ENCODE measurements around the gene FURIN. TPM values are rescaled to one million over a fixed set of nuclear protein-coding genes. Genes with fewer than 3 reads are reported as not detected.
"Not testable (repeated sequence)": the region's sequence is repeated elsewhere in the genome, so short reads cannot be mapped to it uniquely, and the experiment has no call there.

Gene FURIN
- total RNA-seq, 2 experiments from 2014 or later: 4.9 to 10.3 TPM

GRCh38 chr15:90826206-90826885, 42.0 kb upstream of the FURIN start:
- ChIA-PET CTCF (ENCODE audit: unreplicated experiment) (interaction anchor here (1.2 kb wide), 1 partner anchor 13 kb away, joined by 7 read pairs; no protein-coding TSS in a partner anchor), POLR2A (interaction anchor here (2.4 kb wide), 1 partner anchor 13 kb away, joined by 9 read pairs; no protein-coding TSS in a partner anchor)
- H3K9me3 ChIP-seq (ENCODE audit: low read length); H2AFZ ChIP-seq (ENCODE audit: low read length); H4K20me1 ChIP-seq (ENCODE audit: insufficient read depth, low read length); H3K27ac ChIP-seq (ENCODE audit: low read depth, low read length, poor library complexity, severe bottlenecking); H3K79me2 ChIP-seq (ENCODE audit: insufficient read depth, low read depth, low read length); H3K9me2 ChIP-seq (ENCODE audit: insufficient read depth, low read length); BruUV-seq (replicated peaks); intact Hi-C loops (cut with micrococcal nuclease; ENCODE audit: unreplicated experiment); H3K4me3 ChIP-seq (ENCODE audit: low read depth, low read length, poor library complexity, severe bottlenecking); H3K36me3 ChIP-seq (ENCODE audit: insufficient read depth, low read length); DNase-seq (ENCODE audit: low spot score); H3K4me2 ChIP-seq (ENCODE audit: low read length): not testable (repeated sequence)
- H3K4me1 ChIP-seq (ENCODE audit: insufficient read depth, low read length, poor library complexity, severe bottlenecking): peaks cover 14% of the 10 kb centered on the region

- H3K36me3 ChIP-seq (ENCODE audit: insufficient read depth, low read length): no peaks in the 10 kb centered on the region
- no peaks in the 10 kb centered on the region for H3K9me3 ChIP-seq (ENCODE audit: low read length)
- no peak for DNase-seq (ENCODE audit: low spot score)
- no TSS peak for BruUV-seq (replicated peaks)
- no peak overlapping the region for H2AFZ ChIP-seq (ENCODE audit: low read length)
- ChIA-PET POLR2A (interaction anchor here (2.4 kb wide), 1 partner anchor 13 kb away, joined by 9 read pairs; no protein-coding TSS in a partner anchor), CTCF (ENCODE audit: unreplicated experiment) (no interaction called here)
- H3K9me2 ChIP-seq (ENCODE audit: insufficient read depth, low read length): no peaks in the 10 kb centered on the region
- H3K4me1 ChIP-seq (ENCODE audit: insufficient read depth, low read length, poor library complexity, severe bottlenecking): peaks cover 14% of the 10 kb centered on the region
- no peaks in the 10 kb centered on the region for H3K79me2 ChIP-seq (ENCODE audit: insufficient read depth, low read depth, low read length)
- no peak overlapping the region for H3K27ac ChIP-seq (ENCODE audit: low read depth, low read length, poor library complexity, severe bottlenecking)
- TF ChIP-seq CTCF (conservative IDR thresholded peaks at IDR 0.05; ENCODE audit: low read length) (no peak), EZH2phosphoT487 (IDR thresholded peaks at IDR 0.05; ENCODE audit: borderline replicate concordance, low read depth, low read length) (no peak)
- H3K4me2 ChIP-seq (ENCODE audit: low read length): no peak overlapping the region
- no peaks in the 10 kb centered on the region for H4K20me1 ChIP-seq (ENCODE audit: insufficient read depth, low read length)
- intact Hi-C loops (cut with micrococcal nuclease; ENCODE audit: unreplicated experiment): no loop called here
- no peak overlapping the region for H3K4me3 ChIP-seq (ENCODE audit: low read depth, low read length, poor library complexity, severe bottlenecking)
Observed at GRCh38 chr15:90826886-90827435, 41.4 kb upstream of the FURIN start.

GRCh38 chr15:90828111-90828510, 40.3 kb upstream of the FURIN start:
- intact Hi-C loops (cut with micrococcal nuclease; ENCODE audit: unreplicated experiment): no loop called here
- peaks cover 14% of the 10 kb centered on the region for H3K4me1 ChIP-seq (ENCODE audit: insufficient read depth, low read length, poor library complexity, severe bottlenecking)
- H3K9me2 ChIP-seq (ENCODE audit: insufficient read depth, low read length): no peaks in the 10 kb centered on the region
- DNase-seq (ENCODE audit: low spot score): no peak
- no peaks in the 10 kb centered on the region for H4K20me1 ChIP-seq (ENCODE audit: insufficient read depth, low read length)
- H3K4me3 ChIP-seq (ENCODE audit: low read depth, low read length, poor library complexity, severe bottlenecking): no peak overlapping the region
- POLR2A ChIA-PET: no interaction called here
- BruUV-seq (replicated peaks): no TSS peak
- H3K27ac ChIP-seq (ENCODE audit: low read depth, low read length, poor library complexity, severe bottlenecking): no peak overlapping the region
- H3K9me3 ChIP-seq (ENCODE audit: low read length): no peaks in the 10 kb centered on the region
- CTCF ChIA-PET (ENCODE audit: unreplicated experiment): no interaction called here
- H2AFZ ChIP-seq (ENCODE audit: low read length): no peak overlapping the region
- no peaks in the 10 kb centered on the region for H3K36me3 ChIP-seq (ENCODE audit: insufficient read depth, low read length)
- H3K4me2 ChIP-seq (ENCODE audit: low read length): no peak overlapping the region
- TF ChIP-seq EZH2phosphoT487 (IDR thresholded peaks at IDR 0.05; ENCODE audit: borderline replicate concordance, low read depth, low read length) (no peak), CTCF (conservative IDR thresholded peaks at IDR 0.05; ENCODE audit: low read length) (no peak)
- H3K79me2 ChIP-seq (ENCODE audit: insufficient read depth, low read depth, low read length): no peaks in the 10 kb centered on the region
